ENCODE measurements around the gene CDH8. TPM values are rescaled to one million over a fixed set of nuclear protein-coding genes. Genes with fewer than 3 reads are reported as not detected.

Gene CDH8
- total RNA-seq, 1 donor from 2014 or later: 23.7 TPM

DNA sequence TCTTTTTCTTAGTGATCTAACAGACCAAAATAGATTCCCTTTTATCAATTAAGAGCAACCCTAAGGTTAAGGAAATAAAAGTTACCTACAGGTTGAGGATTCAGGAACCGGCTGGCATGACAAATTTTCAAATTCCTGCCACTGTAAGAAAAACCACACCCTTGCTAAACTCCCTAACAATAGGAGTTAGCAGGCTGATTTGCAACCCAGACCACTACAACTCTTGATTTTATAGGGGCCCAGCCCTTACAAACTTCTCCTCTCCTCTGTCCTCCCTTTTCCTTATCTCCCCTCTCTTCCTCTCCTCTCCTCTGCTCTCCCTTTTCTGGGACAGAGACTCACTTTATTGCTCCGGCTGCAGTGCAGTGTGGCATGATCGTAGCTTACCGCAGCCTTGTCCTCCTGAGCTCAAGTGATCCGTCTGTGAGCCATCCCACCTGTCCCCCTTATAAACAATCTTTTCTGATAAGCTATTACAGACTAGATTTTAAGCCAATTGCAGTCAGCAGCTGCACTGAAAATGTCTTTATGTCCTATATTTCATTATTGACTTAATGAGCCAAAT is 418.9 kb downstream of the CDH8 start:
- Histone ChIP-seq H3K9me3 (ENCODE audit: low read depth) (no peaks in the 10 kb centered on the region), H3K27ac (no peak overlapping the region), H3F3A (ENCODE audit: low read depth) (peaks cover 3% of the 10 kb centered on the region), H3K4me1 (peaks cover 32% of the 10 kb centered on the region), H3K36me3 (no peaks in the 10 kb centered on the region), H3K9ac (no peak overlapping the region), H3K27me3 (no peaks in the 10 kb centered on the region), H3K4me3 (no peak overlapping the region), H4K20me1 (ENCODE audit: low read depth) (no peaks in the 10 kb centered on the region), H3K79me2 (ENCODE audit: low read depth) (no peaks in the 10 kb centered on the region), H3K4me2 (no peak overlapping the region), H2AFZ (replicated peaks) (peak overlapping the region; percentile 78)
- no peak overlapping the region for H3K4me3 Mint-ChIP-seq
- H3K4me1 Mint-ChIP-seq: peaks cover 2% of the 10 kb centered on the region
- H3K27me3 Mint-ChIP-seq (ENCODE audit: insufficient read depth, low read depth): no peaks in the 10 kb centered on the region
- H3K9me3 Mint-ChIP-seq: no peaks in the 10 kb centered on the region
- DNase-seq (ENCODE audit: low spot score): no peak
- TF ChIP-seq, protein P1, sequence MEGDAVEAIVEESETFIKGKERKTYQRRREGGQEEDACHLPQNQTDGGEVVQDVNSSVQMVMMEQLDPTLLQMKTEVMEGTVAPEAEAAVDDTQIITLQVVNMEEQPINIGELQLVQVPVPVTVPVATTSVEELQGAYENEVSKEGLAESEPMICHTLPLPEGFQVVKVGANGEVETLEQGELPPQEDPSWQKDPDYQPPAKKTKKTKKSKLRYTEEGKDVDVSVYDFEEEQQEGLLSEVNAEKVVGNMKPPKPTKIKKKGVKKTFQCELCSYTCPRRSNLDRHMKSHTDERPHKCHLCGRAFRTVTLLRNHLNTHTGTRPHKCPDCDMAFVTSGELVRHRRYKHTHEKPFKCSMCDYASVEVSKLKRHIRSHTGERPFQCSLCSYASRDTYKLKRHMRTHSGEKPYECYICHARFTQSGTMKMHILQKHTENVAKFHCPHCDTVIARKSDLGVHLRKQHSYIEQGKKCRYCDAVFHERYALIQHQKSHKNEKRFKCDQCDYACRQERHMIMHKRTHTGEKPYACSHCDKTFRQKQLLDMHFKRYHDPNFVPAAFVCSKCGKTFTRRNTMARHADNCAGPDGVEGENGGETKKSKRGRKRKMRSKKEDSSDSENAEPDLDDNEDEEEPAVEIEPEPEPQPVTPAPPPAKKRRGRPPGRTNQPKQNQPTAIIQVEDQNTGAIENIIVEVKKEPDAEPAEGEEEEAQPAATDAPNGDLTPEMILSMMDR (IDR thresholded peaks at IDR 0.05): no peak
- TF ChIP-seq EZH2 (IDR thresholded peaks at IDR 0.05) (no peak), EZH2phosphoT487 (IDR thresholded peaks at IDR 0.05) (no peak)
- no peaks in the 10 kb centered on the region for H3K36me3 Mint-ChIP-seq
- no peak overlapping the region for H3K27ac Mint-ChIP-seq

DNA sequence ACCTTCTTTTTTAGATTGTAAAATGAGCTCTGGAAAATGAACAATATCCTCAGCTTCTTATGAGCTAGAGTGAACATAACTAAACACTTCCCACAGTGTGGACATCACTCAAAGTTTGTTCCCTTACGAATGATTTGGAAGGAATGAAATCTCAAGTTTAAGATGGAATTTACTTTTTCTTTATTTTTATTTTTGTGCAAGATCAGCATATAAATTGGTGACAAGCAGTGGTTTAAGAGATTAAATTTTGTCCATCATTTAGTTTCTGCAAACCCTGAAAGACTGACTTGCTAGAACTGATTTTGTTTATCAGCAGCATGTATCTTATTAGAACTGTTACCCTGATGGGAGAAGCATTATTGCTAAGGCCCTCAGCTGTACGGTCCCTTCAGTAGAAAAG is 420.1 kb downstream of the CDH8 start:
- Mint-ChIP-seq H3K9me3 (no peaks in the 10 kb centered on the region), H3K27me3 (ENCODE audit: insufficient read depth, low read depth) (peaks cover 2% of the 10 kb centered on the region), H3K27ac (no peak overlapping the region)

DNA sequence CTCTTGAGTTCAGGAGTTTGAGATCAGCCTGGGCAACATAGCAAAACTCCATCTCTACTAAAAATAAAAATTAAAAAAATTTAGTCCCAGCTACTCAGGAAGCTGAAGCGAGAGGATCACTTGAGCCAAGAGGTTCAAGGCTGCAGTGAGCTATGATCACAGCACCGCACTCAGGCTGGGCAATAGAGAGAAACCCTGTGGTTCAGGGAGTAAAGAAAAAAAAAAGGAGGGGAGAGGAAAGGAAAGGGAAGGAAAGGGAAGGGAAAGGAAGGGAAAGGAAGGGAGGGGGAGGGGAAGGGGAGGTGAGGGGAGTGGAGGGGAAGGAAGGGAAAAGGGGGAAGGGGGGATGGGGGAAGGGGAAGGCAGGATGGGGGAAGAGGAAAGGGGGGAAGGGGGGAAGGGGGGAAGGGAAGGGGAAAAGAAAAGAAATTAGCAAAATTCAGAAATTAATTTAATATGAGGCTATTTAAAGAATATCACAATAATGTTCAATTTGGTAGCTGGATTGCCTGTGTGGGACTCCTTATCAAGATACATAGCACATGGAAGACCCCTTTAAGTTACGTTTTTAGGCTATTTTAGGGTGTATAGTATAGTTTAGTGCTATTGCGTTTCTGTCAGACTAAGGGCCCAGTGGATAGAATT is 424.3 kb downstream of the CDH8 start:
- Histone ChIP-seq H4K20me1 (ENCODE audit: low read depth) (no peaks in the 10 kb centered on the region), H3K4me3 (no peak overlapping the region), H3K27me3 (no peaks in the 10 kb centered on the region), H3K79me2 (ENCODE audit: low read depth) (no peaks in the 10 kb centered on the region), H3K4me1 (peaks cover 14% of the 10 kb centered on the region), H2AFZ (replicated peaks) (no peak overlapping the region), H3F3A (ENCODE audit: low read depth) (no peaks in the 10 kb centered on the region), H3K9ac (no peak overlapping the region), H3K27ac (no peak overlapping the region), H3K36me3 (no peaks in the 10 kb centered on the region), H3K9me3 (ENCODE audit: low read depth) (no peaks in the 10 kb centered on the region), H3K4me2 (peak overlapping the region; percentile 62)
- TF ChIP-seq EZH2 (IDR thresholded peaks at IDR 0.05) (no peak), EZH2phosphoT487 (IDR thresholded peaks at IDR 0.05) (no peak)
- TF ChIP-seq, protein P1 (IDR thresholded peaks at IDR 0.05): no peak
- no peak overlapping the region for H3K27ac Mint-ChIP-seq
- peaks cover 4% of the 10 kb centered on the region for H3K27me3 Mint-ChIP-seq (ENCODE audit: insufficient read depth, low read depth)
- no peak for DNase-seq (ENCODE audit: low spot score)
- H3K36me3 Mint-ChIP-seq: no peaks in the 10 kb centered on the region
- peaks cover 2% of the 10 kb centered on the region for H3K4me1 Mint-ChIP-seq
- H3K9me3 Mint-ChIP-seq: no peaks in the 10 kb centered on the region
- no peak overlapping the region for H3K4me3 Mint-ChIP-seq

More for the DNA sequence above, 420.1 kb downstream of the CDH8 start:
- Mint-ChIP-seq H3K4me3 (no peak overlapping the region), H3K36me3 (no peaks in the 10 kb centered on the region), H3K4me1 (peaks cover 2% of the 10 kb centered on the region)
- Histone ChIP-seq H2AFZ (replicated peaks) (peak overlapping the region; percentile 28), H4K20me1 (ENCODE audit: low read depth) (no peaks in the 10 kb centered on the region), H3K4me3 (no peak overlapping the region), H3K27me3 (no peaks in the 10 kb centered on the region), H3K4me1 (peaks cover 34% of the 10 kb centered on the region), H3K4me2 (no peak overlapping the region), H3K9me3 (ENCODE audit: low read depth) (no peaks in the 10 kb centered on the region), H3K27ac (no peak overlapping the region), H3K9ac (no peak overlapping the region), H3K36me3 (no peaks in the 10 kb centered on the region), H3F3A (ENCODE audit: low read depth) (peaks cover 3% of the 10 kb centered on the region), H3K79me2 (ENCODE audit: low read depth) (no peaks in the 10 kb centered on the region)
- TF ChIP-seq, protein P1 (IDR thresholded peaks at IDR 0.05): no peak
- no peak for DNase-seq (ENCODE audit: low spot score)

Data from neural progenitor cell (in vitro differentiated cells).